NCI-H187 treated with DMSO at 0.1 percent for 48 hours (cell line): Measurements from ENCODE around the gene MRPL30.
"Not testable (repeated sequence)": the region's sequence is repeated elsewhere in the genome, so short reads cannot be mapped to it uniquely, and the experiment has no call there.

ENCODE experiments used
- DNase-seq: peaks from one replicate; lab custom pipeline; 2025; lab: John Stamatoyannopoulos, UW

The MRPL30 gene

DNA sequence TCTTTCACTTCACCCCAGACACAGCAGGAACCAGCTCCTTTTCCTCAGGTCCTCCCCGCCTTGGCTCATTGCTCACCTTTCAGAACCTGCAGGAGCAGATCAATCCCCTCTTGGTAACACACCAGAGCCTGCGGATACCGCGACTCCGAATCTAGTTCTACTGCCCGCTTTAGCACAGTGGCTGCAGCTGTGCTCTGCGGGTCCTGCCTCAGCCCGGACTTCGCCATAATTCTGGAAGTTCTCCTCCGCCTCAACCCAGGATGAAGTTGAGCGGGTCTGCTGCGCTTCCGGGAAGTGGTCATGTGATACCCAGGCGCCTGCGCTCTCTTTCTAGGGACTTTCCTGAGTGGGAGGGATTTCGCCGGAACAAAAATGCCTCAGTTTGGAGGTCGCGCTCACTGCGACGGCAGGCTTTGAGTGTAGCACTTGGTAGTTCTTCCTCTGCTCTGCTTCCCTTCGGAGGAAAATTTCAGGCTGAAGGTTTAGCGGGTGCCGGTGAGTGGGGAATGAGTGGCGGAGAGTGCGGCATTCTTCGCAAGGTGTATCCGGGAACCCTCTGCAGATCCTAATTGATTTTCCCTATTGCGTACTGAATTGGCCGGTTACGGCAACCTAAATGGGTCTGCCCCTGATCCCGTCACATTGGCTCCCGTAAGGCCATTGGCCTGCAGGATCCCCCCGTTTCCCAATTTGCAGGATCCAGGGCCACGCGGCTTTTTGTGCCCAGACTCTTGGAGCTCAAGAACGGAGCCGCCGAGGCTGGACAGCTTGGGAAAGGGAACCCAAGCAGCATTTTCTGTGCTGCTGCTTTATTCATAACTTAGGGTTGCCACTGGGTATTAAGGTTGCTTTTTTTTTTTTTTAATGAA lies at the start of gene MRPL30, which contains the start of gene MITD1:
MRPL30 (plus strand) TSS at position 430 of the 869 bp plus-strand sequence. CDS start 5,020 bp downstream, outside the sequence.
MITD1 (minus strand) TSS at position 304 of the 869 bp plus-strand sequence; CDS start at position 227, 77 bp downstream.
- DNase-seq = peak; percentile 71

DNA sequence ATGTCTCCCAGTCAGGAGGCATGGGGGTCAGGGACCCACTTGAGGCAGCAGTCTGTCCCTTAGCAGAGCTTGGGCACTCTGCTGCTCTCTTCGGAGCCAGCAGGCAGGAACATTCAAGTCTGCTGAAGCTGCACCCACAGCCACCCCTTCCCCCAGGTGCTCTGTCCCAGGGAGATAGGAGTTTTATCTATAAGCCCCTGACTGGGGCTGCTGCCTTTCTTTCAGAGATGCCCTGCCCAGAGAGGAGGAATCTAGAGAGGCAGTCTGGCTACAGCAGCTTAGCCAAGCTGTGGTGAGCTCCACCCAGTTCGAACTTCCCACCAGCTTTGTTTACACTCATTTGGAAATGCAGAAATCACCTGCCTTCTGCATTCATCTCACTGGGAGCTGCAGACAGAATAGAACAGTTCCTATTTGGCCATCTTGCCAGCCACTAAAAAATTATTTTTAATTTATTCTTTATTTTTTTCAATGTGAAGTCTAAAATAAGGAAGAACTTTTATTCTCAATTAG lies 45.9 kb upstream of the MRPL30 start:
- not testable (repeated sequence) for DNase-seq

DNA sequence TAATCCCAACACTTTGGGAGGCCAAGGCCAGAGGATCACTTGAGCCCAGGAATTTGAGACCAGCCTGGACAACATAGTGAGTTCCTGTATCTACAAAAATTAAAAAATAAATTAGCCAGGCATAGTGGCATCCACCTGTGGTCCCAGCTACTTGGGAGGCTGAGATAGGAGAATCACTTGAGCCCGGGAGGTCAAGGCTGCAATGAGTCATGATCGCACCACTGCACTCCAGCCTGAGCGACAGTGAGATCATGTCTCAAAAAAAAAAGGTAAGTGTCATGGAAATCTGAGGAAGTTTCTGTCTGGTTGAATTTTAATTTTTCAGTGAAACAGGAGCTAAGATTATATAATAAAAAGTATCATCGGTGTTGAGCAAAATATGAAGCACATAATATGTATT lies 42.0 kb upstream of the MRPL30 start:
- DNase-seq = no peak

DNA sequence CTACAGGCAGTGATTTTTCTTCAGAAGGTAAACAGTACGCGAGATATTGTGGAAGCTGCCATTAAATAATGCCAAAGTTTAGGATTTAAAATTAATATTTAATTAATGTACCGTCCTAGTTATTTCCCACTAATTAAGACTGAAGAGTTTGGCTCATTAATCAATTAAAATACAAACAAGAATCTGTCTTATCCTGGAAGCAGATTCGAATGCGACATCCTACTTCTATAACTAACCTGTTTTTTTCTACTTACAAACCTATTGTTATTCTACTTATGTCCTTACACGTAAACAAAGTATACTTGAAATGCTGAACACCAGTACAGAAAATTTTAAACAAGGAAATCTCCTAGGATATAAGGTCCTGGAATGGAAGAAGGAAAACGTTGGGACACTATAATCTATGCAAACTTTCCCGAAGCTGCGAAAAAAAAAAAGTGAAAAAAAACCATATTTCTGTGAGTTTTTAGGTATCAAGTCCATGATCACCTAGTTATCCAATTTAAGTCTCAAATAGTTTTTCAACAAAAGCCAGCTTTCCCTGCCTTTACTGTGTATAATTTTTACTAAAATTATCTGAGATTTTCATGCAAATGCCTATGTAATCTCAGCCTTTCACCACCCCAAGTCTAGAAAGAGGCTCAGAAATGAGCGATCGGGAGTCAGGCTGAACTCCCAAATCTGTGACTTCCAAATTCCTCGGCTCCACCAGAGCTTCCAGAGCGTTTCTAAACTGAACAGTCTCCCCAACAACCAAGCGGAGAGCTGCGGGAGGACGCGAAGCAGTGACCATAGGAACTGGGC lies 40.7 kb upstream of the MRPL30 start:
- DNase-seq = no peak

DNA sequence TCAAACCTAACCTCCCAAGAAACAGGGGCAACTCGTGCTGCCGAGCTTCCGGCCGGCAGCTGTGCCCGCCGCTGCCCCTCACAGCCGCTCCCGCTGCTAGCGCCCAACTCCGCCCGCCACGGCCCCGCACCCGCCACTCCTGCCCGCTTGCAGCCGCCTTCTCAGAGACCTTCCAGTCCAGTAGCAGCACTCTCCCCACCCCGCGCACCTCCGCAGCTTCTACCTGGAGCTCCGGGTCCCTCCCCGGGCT lies 40.2 kb upstream of the MRPL30 start:
- DNase-seq = no peak

DNA sequence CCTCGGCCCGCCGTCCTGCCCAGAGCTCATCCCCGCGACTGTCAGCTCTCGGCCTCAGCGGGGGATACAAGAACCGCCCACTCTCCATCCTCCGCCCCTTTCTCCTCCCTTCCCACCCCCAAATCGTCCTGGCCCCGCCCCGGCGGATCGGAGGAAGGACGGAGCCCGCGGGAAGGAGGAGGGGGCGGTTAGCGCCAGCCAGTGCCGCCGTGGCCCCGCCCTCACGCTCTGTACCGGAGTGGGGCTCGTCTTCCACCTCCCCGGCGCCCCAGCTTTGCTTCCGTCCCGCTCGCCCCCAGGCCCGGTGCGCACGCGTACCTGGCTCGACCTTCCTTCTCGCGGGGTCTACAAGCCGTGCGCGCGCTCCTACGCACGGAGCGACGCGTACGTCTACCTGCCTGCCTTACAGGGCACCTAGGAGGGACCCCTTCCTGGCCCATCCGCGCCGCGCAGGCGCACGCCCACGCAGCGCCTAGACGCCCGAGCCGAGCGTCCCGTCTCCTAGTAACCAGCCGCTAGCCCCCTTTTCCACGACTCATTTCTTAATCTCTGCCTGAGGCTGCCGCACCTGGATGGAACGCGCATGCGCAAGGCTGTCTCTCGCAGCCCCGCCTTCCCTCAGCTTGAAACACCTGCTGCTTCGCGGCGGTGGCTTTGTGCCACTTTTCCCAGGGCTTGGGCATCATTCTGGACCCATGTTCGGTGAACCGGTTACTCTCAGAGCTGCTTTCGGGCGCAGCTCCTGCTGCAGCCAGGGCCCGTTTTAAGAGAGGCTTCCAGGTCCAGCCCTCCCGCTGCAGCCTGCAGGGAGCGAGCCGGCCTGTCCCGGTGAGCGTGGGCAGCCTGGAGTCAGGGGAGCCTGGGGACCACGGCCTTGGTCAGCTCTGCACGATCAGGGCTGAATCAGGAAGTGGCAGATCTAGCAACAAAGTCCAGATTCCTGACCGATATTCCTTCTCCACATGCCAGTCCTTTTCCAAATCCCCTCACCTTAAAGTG lies 39.6 kb upstream of the MRPL30 start, which contains the start of gene C2orf15:
C2orf15 (plus strand) TSS at position 598 of the 999 bp plus-strand sequence. CDS start 8,852 bp downstream, outside the sequence.
- peak; percentile 90 for DNase-seq

DNA sequence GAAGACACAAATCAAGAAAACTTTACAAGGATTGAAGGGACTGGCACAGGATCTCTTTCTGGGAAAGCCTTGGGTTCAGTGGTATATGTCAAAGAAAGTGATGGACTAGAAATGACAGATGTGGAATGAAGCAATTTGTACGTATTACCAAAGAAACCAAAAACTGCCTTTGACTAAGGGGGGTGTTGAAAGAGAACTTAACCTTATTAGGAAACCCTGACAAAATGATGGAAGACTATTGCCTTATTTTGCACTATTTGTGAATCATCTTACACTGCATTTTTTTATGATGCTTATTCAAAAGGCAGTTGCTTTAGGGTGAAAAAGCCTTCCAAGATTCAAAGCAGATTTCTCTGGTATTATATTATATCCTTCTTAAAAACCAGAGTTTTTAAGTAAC lies 30.3 kb upstream of the MRPL30 start:
- DNase-seq = no peak

DNA sequence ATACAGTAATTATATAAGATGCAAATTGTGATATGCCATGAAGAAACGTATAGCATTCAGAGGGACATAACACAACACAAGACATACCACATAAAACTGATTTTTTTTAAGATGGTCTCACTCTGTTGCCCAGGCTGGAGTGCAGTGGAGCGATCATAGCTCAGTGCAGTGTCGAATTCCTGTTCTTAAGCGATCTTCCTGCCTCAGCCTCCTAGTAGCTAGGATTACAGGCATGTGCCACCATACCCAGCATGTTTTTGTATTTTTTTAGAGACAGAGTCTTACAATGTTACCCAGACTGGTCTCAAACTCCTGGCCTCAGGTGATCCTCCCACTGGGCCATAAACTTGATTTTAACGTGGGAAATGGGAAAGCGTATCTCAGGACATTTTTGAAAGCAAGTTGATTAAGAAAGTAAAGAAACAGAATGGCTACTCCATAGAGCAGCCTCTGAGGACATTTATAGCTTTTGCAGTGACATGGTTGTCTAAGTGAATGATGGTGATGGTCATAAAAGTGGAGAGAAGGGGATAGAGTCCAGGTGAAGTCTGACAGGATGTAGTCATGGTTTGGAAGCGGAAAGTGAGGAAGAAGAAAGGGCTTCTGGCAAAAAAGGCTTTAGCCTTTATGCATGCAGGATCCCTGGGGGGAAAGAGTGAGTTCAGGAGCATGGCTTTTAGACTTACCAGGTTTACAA lies 28.6 kb upstream of the MRPL30 start:
- no peak for DNase-seq

DNA sequence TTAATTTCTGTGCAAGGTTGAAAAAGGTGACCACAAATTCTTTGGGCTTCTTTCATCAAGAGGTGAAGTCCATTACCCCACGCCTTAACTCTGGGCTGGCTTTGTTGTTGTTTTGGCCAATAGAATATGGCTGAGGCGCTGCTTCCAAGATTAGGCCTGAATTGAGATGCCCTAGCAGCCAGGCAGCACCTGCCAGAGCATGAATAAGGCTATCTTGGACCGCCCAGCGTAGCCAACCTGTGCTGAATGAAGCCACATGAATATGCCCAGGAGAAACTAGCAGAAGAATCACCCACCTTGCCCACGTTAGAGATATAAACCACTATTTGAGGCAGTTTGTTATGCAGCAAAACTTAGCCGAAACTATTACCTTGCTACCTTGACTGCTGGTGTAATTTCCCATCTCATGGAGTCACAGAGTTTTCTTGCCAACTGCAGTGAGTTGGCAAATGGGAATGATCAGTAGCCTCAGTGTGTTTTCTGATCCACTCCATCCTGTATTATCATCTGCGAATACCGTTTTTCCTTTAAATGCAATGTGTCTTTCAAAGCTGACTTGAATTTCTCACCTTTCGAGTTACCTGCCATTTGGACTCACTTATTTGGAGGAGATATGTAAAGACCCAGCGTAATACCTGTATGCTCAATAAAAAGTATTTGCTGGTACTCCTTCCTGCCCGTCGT lies 26.9 kb upstream of the MRPL30 start:
- DNase-seq = no peak

DNA sequence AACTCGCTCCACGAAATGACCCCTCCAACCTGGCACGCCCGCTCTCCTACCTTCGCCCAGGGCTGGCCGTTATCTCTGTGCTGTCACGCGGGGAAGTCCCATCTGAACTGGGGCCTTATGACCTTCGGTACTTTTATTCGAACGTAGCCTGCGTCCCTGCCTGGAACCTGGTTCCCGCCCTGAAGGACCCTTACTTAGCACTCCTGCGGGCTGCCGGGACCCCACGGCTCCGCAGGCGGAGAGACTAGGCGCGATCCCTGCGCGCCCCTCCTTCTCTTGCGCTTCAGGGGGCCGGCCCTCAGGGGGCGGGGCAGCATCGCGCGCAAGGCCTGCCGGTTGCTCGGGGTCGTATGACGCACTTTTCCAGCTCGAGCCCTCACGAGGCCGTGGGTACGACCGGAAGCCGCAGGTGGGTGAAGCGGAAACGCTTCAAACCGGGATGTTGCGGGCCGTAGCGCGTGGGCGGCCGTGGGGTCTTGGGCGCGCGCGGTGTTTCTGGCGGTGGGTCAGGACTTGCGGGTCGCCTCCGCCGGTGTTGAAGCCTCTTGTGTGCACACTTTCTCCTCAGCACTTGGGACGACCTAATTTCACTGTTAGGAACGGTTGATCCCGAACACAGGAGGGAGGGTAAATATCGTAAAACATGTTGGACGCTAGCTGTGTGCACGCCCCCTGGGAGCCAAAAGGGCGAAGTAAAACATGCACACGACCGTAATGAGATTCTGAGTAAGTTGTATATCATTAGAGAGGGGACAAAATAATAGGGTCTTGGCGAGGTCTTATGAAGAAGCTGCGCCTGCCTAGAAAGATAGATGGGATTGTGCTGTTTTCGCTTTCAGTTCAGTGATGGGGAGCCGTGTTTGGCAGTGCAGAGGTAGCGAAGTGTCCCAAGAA lies 26.1 kb upstream of the MRPL30 start, which contains the start of the genes LIPT1 and TSGA10:
LIPT1 (plus strand) TSS at position 325 of the 894 bp plus-strand sequence. CDS start 6,991 bp downstream, outside the sequence.
TSGA10 (minus strand) TSS at position 300 of the 894 bp plus-strand sequence. CDS start 45,503 bp downstream, outside the sequence.
- DNase-seq = peak; percentile 31

DNA sequence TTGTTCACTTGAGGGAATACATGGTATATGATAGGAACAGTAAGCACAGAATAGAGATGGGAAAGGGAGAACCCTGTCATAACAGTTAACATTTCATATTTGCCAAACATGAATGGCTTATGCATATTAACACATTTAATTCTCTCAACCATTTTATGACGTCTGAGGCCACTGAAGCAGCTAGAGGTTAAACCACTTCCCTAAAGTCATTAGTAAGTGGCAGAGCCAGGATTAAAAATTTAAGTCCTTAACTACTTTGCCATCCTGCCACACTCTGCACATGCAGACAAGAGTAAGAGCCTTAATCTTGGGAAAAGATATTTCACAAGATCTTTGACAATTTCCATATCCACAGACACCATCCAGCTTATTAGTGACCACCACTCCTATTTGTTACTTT lies 24.1 kb upstream of the MRPL30 start:
- no peak for DNase-seq

DNA sequence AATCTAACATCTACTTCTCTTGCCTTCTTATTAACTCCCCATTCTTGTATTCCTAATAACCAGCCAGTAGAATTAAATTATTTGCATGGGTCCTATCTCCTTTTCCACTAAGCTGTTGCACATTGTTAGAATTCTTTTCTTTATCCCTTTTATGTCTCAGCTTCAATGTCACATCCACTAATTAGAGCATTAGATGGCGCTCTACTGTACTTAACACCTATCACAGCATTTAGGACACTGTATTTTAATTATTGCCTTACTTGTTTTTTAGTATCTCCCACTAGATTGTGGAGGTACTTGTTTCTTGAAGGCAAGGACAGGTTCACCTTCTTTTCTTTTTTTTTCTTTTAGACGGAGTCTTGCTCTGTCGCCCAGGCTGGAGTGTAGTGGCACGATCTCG lies 22.4 kb upstream of the MRPL30 start:
- DNase-seq = no peak

DNA sequence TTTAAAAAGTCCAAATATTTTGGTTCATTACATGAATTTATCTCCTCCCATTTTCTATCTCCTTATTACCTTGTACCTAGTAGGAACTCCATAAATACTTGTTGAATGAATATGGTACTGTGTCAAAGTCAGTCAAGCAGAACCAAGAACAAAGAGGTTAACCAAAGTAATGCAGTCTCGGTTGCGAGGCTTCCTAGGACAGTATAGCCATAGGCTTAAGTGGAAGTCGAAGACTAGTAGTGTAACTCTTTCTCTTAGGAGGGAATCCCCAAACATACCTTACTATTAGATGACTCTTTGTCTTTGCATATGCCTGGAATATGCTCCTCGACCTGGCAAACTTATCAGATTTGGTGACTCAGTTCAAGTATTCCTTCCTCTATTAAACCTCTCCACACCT lies 21.4 kb upstream of the MRPL30 start:
- no peak for DNase-seq

DNA sequence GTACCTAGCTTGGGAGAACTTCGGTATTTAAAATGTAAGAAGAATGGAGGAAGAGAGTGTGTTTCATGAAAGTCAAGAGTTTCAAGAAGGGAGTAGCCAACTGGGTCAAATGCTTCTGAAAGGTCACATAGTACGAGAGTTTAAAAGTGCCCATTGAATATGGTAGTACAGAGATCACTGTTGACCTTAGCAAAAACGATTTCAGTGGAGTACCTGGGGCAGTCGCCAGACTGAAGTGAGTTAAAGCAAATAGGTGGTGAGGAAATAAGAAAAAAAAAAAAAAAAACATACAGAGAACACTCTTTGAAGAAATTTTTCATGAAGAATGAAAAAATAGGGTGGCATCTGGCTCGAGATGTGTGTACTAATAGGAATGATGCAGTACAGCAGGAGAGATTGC lies 14.8 kb upstream of the MRPL30 start:
- no peak for DNase-seq

DNA sequence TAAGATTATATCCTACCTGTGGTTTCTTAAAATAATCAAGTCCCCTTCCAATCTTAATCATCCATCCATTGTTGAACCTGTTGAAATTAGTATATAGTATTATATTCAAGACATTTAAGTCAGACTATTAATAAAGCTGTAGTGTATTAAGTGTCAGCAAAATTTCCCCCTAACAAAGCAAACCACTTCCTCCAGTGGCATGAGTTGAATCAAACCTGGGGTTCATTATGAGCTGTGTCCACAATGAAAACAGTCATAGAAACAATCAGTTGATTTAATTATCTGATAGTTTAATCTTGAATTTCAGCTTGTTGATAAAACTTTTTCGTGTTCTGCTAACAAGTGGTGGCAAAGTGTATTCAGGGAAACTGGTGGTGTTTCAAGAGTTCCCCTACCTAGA lies 11.4 kb upstream of the MRPL30 start:
- no peak for DNase-seq

DNA sequence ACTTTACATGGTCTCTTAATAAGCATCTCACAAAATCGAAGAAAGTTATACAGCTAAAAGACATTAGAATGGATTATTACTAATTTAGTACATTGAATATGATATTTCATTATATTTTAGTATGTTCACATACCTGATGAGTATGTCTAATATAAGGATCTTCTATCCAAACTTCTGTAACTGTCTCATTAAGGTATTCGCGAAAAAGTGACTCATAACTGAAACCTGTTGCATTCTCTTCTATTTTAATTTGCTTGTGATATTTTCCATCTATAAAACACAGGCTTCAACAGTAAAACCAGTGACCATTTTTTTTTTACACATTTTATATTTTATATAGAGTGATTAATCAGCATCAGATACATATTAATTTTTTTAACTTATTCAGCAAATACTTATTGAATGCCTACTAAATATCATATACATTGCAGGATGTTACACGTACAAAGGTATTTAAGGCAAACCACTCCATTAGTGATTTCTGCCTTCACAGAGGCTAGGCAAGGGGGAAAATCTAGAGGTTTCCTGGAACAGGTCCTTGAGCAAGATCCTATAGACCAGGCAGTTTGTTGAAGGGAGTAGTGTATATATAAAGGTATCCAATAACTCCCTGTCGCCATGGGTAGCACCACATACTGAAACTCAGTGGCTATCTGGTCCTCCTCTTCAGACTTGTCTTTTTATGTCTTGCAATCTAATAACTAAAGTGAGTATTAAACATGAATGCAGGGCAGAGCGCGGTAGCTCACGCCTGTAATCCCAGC lies 9.4 kb upstream of the MRPL30 start:
- no peak for DNase-seq

DNA sequence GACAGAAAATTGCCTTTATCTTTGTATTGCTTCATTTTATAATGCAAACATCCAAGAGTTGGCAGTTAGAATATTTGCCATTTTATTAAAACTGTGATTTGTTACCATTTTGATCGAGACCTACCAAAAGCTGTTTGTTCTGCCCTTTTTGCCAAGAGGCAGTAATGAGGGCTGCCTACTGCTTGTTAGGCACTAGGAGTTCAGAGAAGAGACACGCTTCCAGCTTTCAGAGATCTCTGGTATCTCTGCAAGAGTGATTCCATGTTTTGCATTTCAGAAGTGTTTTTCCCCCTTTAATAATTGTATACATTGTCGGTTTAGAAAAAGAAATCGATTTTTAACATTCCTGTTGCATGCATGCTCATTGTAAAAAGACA lies 628 bp downstream of the MRPL30 start:
- no peak for DNase-seq

DNA sequence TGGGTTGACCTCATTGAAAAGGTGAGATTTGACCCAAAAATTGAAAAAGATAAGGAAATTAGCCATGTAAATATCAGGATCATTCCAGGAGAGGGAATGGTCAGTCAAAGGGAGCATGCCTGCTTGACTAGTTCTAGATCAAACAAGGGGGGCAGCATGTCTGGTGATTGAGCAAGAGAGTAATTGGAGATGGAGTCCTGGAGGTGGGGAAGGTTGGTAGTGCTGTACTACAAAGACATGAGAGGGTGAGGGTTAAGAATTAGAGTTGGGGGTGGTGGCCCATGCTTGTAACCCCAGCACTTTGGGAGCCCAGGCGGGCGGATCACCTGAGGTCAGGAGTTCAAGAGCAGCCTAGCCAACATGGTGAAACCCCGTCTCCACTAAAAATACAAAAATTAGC lies 2.0 kb downstream of the MRPL30 start:
- no peak for DNase-seq
